ENCODE results near the gene SLC26A8.

The SLC26A8 gene

GRCh38 chr6:36054415-36054814 is 30.0 kb upstream of the SLC26A8 start:
- no peak overlapping the region for H3K4me3 ChIP-seq (ENCODE audit: low read depth, low read length)
- no peak for DNase-seq (ENCODE audit: low read depth)
- in situ Hi-C loops (cut with HindIII; ENCODE audit: low sequenced_read_pairs) = no loop called here
- TF ChIP-seq, protein P1, sequence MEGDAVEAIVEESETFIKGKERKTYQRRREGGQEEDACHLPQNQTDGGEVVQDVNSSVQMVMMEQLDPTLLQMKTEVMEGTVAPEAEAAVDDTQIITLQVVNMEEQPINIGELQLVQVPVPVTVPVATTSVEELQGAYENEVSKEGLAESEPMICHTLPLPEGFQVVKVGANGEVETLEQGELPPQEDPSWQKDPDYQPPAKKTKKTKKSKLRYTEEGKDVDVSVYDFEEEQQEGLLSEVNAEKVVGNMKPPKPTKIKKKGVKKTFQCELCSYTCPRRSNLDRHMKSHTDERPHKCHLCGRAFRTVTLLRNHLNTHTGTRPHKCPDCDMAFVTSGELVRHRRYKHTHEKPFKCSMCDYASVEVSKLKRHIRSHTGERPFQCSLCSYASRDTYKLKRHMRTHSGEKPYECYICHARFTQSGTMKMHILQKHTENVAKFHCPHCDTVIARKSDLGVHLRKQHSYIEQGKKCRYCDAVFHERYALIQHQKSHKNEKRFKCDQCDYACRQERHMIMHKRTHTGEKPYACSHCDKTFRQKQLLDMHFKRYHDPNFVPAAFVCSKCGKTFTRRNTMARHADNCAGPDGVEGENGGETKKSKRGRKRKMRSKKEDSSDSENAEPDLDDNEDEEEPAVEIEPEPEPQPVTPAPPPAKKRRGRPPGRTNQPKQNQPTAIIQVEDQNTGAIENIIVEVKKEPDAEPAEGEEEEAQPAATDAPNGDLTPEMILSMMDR (IDR thresholded peaks at IDR 0.05; ENCODE audit: low read depth, low read length, missing control alignments) = no peak

- no peak overlapping the region for H3K4me3 ChIP-seq (ENCODE audit: low read depth, low read length)
- TF ChIP-seq, protein P1 (IDR thresholded peaks at IDR 0.05; ENCODE audit: low read depth, low read length, missing control alignments) = no peak
- DNase-seq (ENCODE audit: low read depth) = no peak
- in situ Hi-C loops (cut with HindIII; ENCODE audit: low sequenced_read_pairs) = no loop called here
Measured at GRCh38 chr6:36053878-36054277, 29.4 kb upstream of the SLC26A8 start.

GRCh38 chr6:36052097-36052496 is 27.7 kb upstream of the SLC26A8 start:
- TF ChIP-seq, protein P1 (IDR thresholded peaks at IDR 0.05; ENCODE audit: low read depth, low read length, missing control alignments) = no peak
- no peak for DNase-seq (ENCODE audit: low read depth)
- in situ Hi-C loops (cut with HindIII; ENCODE audit: low sequenced_read_pairs) = no loop called here
- no peak overlapping the region for H3K4me3 ChIP-seq (ENCODE audit: low read depth, low read length)

DNA sequence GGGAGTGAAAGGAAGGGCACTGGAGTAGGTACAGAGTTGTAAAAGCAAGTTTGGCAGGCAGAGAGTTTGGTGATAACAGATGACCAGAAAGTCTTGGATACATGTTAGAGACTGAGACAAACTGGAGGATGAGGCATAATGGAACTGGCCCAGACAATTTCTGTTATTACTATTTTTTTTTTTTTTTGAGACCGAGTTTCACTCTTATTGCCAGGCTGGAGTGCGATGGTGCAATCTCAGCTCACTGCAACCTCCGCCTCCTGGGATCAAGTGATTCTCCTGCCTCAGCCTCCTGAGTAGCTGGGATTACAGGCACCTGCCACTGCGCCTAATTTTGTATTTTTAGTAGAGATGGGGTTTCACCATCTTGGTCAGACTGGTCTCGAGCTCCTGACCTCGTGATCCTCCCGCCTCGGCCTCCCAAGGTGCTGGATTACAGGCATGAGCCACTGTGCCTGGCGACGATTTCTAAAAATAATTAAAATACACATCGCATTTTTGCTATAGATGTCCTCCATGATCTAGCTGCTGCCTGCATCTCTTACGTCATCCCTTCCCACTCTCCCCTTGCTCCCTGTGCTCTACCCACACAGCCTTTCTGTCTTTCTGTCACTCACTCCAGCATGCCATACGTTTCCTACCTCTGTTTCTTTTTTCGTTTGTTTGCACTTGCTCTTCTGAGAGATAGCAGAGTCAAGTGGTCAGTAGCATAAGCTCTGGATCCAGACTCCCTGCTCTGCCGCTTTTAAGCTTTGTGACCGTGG is 26.7 kb upstream of the SLC26A8 start:
- no peak overlapping the region for H3K4me3 ChIP-seq (ENCODE audit: low read depth, low read length)
- TF ChIP-seq, protein P1 (IDR thresholded peaks at IDR 0.05; ENCODE audit: low read depth, low read length, missing control alignments) = no peak
- no peak for DNase-seq (ENCODE audit: low read depth)
- in situ Hi-C loops (cut with HindIII; ENCODE audit: low sequenced_read_pairs) = no loop called here

DNA sequence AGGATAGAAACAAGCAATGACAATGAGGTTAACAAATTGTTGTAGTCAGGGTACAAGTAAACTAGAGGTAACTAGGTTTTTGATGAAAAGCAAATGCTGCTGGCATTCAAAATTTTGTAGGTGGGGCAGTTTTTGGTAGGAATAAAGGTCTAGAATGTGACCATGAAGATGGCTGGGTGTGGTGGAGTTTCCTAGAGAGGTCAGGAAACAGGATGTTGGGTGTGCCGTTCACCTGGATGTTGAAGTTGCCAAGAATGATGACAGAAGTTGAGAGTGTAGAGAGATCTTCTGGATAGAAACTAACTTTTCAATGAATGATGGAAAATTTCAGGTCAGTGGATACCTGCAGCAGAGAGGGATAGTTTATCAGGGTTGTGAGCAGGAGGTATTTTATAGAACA is 25.9 kb upstream of the SLC26A8 start:
- DNase-seq (ENCODE audit: low read depth) = no peak
- in situ Hi-C loops (cut with HindIII; ENCODE audit: low sequenced_read_pairs) = no loop called here
- H3K4me3 ChIP-seq (ENCODE audit: low read depth, low read length) = no peak overlapping the region
- TF ChIP-seq, protein P1 (IDR thresholded peaks at IDR 0.05; ENCODE audit: low read depth, low read length, missing control alignments) = no peak

DNA sequence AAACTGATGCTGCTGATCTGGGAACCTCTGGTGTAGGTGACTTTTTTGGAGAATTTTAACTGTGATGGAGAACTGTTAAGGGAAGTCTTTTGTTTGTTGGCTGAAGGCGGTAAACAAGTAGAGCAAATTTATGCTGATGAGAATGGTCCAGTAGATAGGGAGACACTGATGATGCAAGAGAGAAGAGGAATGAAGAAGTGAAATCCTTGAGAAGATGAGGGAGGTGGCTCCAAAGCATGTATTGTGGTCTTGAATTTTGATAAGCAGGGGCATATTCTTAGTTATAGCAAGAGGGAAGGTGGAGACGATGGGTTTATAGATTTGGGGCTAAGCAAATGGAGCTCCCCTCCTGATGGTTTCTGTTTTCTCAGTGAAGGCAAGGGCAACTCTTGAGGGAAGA is 25.1 kb upstream of the SLC26A8 start:
- DNase-seq (ENCODE audit: low read depth) = no peak
- TF ChIP-seq, protein P1 (IDR thresholded peaks at IDR 0.05; ENCODE audit: low read depth, low read length, missing control alignments) = no peak
- H3K4me3 ChIP-seq (ENCODE audit: low read depth, low read length) = no peak overlapping the region
- in situ Hi-C loops (cut with HindIII; ENCODE audit: low sequenced_read_pairs) = no loop called here

Data from astrocyte of the cerebellum (primary cell).